Thyroid gland (tissue), 4 donors: ENCODE data around the gene PDGFRB.

ENCODE experiments used
- POLR2A ChIP-seq, 2 donors: fragments of 450-650 bp; IDR thresholded peaks; one replicate each; pipeline ENCODE4 v1.6.1; 2017; ENCODE audit warnings: antibody characterized with exemption in 2 of 2, mild to moderate bottlenecking in 2 of 2, moderate library complexity in 1 of 2
- TF ChIP-seq, protein P1 (sequence below), 6 experiments: fragments of 200-600 bp in 3 of 6; fragments of 450-650 bp in 3 of 6; sonication (generic) in 3 of 6; IDR thresholded peaks; one replicate each; pipeline ENCODE4 v1.5.1; 2016 to 2019; ENCODE audit warnings: antibody characterized with exemption in 6 of 6, mild to moderate bottlenecking in 2 of 6, inconsistent platforms in 1 of 6, moderate library complexity in 1 of 6

DNA sequence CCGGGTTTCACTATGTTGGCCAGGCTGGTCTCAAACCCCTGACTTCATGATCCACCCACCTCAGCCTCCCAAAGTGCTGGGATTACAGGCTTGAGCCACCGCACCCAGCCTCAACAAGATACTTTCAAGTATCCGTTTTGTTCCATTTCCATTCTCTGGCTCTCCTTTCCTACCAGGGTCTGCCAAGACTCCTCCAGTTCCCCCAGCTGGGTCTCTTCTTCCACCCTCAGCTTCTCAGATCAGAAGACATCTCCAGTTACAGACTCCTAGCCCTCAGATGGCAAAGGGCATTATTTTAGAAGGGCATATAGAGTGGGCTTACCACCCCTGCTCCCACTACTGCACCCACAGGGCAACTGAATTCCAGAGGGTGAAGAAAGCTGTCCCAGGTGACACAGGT is 1.5 kb upstream of the PDGFRB start:
- TF ChIP-seq, protein P1, sequence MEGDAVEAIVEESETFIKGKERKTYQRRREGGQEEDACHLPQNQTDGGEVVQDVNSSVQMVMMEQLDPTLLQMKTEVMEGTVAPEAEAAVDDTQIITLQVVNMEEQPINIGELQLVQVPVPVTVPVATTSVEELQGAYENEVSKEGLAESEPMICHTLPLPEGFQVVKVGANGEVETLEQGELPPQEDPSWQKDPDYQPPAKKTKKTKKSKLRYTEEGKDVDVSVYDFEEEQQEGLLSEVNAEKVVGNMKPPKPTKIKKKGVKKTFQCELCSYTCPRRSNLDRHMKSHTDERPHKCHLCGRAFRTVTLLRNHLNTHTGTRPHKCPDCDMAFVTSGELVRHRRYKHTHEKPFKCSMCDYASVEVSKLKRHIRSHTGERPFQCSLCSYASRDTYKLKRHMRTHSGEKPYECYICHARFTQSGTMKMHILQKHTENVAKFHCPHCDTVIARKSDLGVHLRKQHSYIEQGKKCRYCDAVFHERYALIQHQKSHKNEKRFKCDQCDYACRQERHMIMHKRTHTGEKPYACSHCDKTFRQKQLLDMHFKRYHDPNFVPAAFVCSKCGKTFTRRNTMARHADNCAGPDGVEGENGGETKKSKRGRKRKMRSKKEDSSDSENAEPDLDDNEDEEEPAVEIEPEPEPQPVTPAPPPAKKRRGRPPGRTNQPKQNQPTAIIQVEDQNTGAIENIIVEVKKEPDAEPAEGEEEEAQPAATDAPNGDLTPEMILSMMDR (IDR thresholded peaks at IDR 0.05), result no peak
- TF ChIP-seq POLR2A (IDR thresholded peaks at IDR 0.05), result no peak
